ENCODE data around the gene FNDC8.

GRCh38 chr17:35129973-35130351 is 8.5 kb downstream of the FNDC8 start:
- TF ChIP-seq, protein P1, sequence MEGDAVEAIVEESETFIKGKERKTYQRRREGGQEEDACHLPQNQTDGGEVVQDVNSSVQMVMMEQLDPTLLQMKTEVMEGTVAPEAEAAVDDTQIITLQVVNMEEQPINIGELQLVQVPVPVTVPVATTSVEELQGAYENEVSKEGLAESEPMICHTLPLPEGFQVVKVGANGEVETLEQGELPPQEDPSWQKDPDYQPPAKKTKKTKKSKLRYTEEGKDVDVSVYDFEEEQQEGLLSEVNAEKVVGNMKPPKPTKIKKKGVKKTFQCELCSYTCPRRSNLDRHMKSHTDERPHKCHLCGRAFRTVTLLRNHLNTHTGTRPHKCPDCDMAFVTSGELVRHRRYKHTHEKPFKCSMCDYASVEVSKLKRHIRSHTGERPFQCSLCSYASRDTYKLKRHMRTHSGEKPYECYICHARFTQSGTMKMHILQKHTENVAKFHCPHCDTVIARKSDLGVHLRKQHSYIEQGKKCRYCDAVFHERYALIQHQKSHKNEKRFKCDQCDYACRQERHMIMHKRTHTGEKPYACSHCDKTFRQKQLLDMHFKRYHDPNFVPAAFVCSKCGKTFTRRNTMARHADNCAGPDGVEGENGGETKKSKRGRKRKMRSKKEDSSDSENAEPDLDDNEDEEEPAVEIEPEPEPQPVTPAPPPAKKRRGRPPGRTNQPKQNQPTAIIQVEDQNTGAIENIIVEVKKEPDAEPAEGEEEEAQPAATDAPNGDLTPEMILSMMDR (IDR thresholded peaks at IDR 0.05) = no peak
- no peak for TF ChIP-seq POLR2A (IDR thresholded peaks at IDR 0.05)
